T-helper 1 cell (primary cell): ENCODE results near the gene S100A3.

ENCODE experiments used
- DNase-seq, 5 donors: peaks; one replicate each; pipeline ENCODE4 v3.0.0-alpha.2; 2012 to 2020

The S100A3 gene

DNA sequence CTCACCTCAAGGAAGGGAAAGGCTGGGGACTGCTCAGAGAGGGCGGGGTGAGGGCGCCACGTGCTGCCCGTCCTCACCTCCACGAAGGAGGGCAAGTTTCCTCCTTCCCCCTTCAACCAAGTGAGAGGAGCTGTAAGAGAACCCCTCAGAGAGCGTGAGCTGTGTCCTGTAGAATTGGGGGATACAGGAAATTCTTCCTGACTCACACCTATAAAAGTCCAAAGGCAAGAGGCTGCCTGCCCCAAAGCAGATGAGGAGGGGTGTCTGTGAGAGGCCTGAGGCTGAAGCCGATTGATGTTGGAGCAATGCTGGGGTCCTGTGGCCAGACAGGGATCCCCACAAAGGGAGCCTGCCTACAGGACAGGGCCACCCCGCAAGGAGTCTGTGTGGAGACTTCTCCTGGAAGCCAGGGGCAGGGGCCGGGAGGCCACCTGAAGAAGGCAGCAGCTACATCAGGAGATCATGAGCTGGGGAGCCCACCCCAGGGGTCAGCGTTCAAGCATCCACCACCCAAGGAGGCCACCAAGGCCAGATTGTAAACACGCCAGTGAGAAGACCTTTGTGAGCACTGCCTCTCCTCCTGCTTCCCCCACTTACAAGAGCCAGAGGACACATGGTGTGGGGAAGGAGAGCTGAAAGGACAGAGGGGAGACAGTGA, 41.0 kb downstream of the S100A3 start:
- no peak for DNase-seq

DNA sequence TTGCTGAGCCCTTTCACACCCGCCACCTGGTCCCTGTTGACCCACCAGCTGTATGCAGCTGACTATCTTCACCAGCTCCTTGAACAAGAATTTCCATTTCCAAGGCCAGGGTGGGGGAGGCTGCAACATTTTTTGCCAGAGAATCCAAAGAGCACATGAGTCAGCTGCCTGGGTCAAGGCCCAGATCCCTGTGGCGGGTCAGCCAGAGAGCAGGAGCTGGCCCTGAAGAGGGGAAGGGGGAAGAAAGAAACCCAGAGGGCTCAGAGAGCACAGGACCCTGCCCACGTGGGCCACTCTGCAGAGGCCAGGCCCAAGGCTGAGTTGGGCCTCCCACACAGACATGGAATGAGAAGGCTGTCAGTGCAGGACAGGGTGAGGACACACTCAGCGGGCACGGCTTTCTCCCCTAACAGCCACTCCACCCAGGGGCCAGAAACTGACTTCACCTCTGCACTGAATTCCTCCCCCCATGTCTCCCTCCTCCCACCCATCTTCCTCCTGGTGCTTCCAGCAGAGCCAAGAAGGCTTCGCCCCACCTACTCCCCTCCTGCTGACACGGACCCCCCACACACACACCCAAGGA, 42.1 kb downstream of the S100A3 start:
- DNase-seq = no peak

DNA sequence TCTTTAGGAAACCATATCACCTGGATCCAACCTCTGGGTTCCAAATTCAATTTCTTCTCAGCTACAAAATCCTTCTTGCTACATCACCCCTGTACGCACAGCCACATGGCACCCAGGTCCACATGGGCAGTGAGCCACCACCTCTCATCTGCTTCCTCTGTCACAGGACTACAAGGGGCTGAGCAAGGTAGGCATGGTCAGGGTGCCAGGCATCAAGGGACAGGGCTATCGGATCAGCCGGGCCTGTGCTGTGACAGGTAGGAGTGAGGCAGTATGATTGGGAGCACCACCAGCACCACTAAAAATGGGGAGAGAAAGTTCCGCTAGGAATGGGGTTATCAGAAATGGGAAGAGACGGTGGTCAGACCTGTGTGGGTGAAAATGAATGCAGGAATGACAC, 42.7 kb downstream of the S100A3 start:
- no peak for DNase-seq

DNA sequence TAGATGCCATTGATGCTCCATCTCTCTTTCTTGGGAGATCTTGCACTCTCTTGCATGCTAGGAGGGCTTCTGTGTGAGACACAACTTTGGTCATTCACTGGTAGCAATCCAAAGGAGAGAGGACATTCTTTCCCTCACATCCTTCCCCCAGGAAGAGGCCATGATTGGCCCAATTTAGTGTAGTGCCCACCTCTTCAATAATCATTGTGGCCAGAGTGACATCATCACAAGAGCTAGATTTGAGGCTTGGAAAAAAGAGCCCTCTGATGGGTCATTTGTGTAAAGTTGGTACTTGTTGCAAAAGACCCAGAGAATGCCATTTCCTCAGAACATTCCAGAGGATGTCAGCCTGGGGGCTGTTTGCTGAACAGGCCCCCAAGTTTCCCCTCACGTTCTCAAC, 43.5 kb downstream of the S100A3 start:
- no peak for DNase-seq

DNA sequence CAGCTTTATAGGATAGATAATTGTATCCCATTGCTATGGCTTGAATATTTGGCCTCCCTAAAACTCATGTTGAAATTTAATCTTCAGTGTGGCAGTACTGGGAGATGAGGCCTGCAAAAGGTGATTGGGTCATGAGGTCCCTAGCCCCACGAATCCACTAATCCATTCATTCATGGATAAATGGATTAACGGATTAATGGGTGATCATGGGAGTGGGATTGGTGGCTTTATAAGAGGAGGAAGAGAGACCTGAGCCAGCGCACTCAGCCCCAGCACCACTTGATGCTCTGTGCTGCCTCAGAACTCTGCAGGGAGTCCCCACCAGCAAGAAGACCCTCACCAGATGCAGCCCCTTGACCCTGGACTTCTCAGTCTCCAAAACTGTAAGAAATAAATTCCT, 45.3 kb downstream of the S100A3 start:
- no peak for DNase-seq

DNA sequence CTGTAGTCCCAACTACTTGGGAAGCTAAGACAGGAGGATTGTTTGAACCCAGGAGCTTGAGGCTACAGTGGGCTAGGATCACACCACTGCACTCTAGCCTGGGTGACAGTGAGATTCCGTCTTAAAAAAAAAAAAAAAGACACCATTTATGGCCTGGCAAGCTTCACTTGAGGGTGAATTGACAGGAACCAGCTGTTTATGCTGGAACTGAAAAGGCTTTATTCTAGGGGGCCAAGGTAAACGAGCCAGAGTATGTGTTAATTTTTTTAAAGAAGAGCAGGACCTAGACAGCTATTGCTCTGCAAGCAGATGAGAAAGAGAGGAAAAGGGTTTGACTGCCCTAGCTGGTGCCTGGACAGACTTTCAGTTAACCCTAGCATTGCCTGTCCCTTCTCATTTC, 50.3 kb downstream of the S100A3 start:
- DNase-seq = no peak
